H1 (cell line): ENCODE data around the gene GNGT2. TPM values are rescaled to one million over a fixed set of nuclear protein-coding genes. Genes with fewer than 3 reads are reported as not detected.

Source experiments
- CTCF ChIA-PET: fragments of 300-600 bp; sonication (Branson Sonifier 250); formaldehyde crosslinking; loops from one replicate; lab custom pipeline; 2021; ENCODE audit not compliant: partially characterized antibody; lab: Charles Lee
- POLR2A ChIA-PET: fragments of 300-600 bp; sonication (Branson Sonifier 250); formaldehyde crosslinking; loops from one replicate; lab custom pipeline; 2021; ENCODE audit warnings: inconsistent platforms; ENCODE audit not compliant: partially characterized antibody; lab: Charles Lee
- DNase-seq, 2 experiments: peaks; one replicate each; pipeline versions ENCODE4 v3.0.0 to v3.0.0-alpha.2; 2010 to 2022; ENCODE audit warnings: low spot score in 2 of 2, low read depth in 1 of 2, mixed read lengths in 1 of 2
- FAIRE-seq: peaks from 2 replicates; lab custom pipeline; 2011; peaks lifted over from hg19 to GRCh38; lab: Jason Lieb, UNC
- H2AFZ ChIP-seq: 2 replicates; pipeline ENCODE4 v1.8.1; 2012; ENCODE audit warnings: low read length, inconsistent platforms
- H2AK5ac ChIP-seq: 2 replicates; pipeline ENCODE4 v1.6.1; 2013; ENCODE audit warnings: low read depth, low read length
- H2BK120ac ChIP-seq: replicated peaks from 2 replicates; pipeline ENCODE3; 2013; ENCODE audit warnings: low read depth, low read length, inconsistent platforms
- H2BK12ac ChIP-seq: 2 replicates; pipeline ENCODE4 v1.6.1; 2013; ENCODE audit warnings: low read depth, low read length
- H2BK15ac ChIP-seq: 2 replicates; pipeline ENCODE4 v1.6.1; 2013; ENCODE audit warnings: low read length
- H2BK20ac ChIP-seq: 2 replicates; pipeline ENCODE4 v1.6.1; 2013; ENCODE audit warnings: low read length
- H2BK5ac ChIP-seq: 2 replicates; pipeline ENCODE4 v1.6.1; 2013; ENCODE audit warnings: low read depth, low read length
- H3K14ac ChIP-seq: 2 replicates; pipeline ENCODE4 v1.6.1; 2013; ENCODE audit warnings: inconsistent platforms; ENCODE audit not compliant: insufficient read length
- H3K18ac ChIP-seq: 2 replicates; pipeline ENCODE4 v1.6.1; 2013; ENCODE audit warnings: low read length; ENCODE audit errors: extremely low read depth
- H3K23ac ChIP-seq: 2 replicates; pipeline ENCODE4 v1.6.1; 2013; ENCODE audit warnings: inconsistent platforms; ENCODE audit not compliant: insufficient read length
- H3K23me2 ChIP-seq: 2 replicates; pipeline ENCODE4 v1.6.1; 2013; ENCODE audit warnings: low read depth, low read length
- H3K27ac ChIP-seq: 2 replicates; pipeline ENCODE4 v1.6.1; 2011; ENCODE audit warnings: low read depth, low read length, inconsistent platforms
- H3K27me3 ChIP-seq, 4 experiments: replicated peaks in 1 of 4; 1 replicate in 1 of 4; 2 replicates in 3 of 4; pipeline versions ENCODE4 v1.6.1 to v1.8.1; 2011 to 2013; ENCODE audit warnings: low read length in 3 of 4, mild to moderate bottlenecking in 3 of 4, inconsistent platforms in 2 of 4, mixed read lengths in 2 of 4, moderate library complexity in 1 of 4; ENCODE audit not compliant: control insufficient read depth in 3 of 4, insufficient read depth in 3 of 4; ENCODE audit errors: extremely low read depth in 1 of 4
- H3K36me3 ChIP-seq, 4 experiments: 2 replicates each; pipeline versions ENCODE4 v1.6.1 to v1.8.1; 2011 to 2013; ENCODE audit warnings: mild to moderate bottlenecking in 4 of 4, low read length in 3 of 4, moderate library complexity in 2 of 4, control low read depth in 1 of 4, inconsistent platforms in 1 of 4; ENCODE audit not compliant: insufficient read depth in 4 of 4, control insufficient read depth in 2 of 4
- H3K4ac ChIP-seq: replicated peaks from 2 replicates; pipeline ENCODE3; 2013; ENCODE audit warnings: low read length, low read depth, mixed read lengths, inconsistent platforms; ENCODE audit not compliant: insufficient read length
- H3K4me1 ChIP-seq, 4 experiments: replicated peaks in 1 of 4; 1 replicate in 1 of 4; 2 replicates in 3 of 4; pipeline versions ENCODE4 v1.6.1 to v1.8.1; 2011 to 2013; ENCODE audit warnings: low read length in 3 of 4, inconsistent platforms in 2 of 4, mixed read lengths in 1 of 4; ENCODE audit not compliant: insufficient read depth in 4 of 4, control insufficient read depth in 3 of 4
- H3K4me2 ChIP-seq, 2 experiments: 2 replicates each; pipeline versions ENCODE4 v1.6.1 to v1.8.1; 2011 to 2013; ENCODE audit warnings: low read depth in 2 of 2, low read length in 2 of 2, control low read depth in 1 of 2, inconsistent platforms in 1 of 2, mild to moderate bottlenecking in 1 of 2; ENCODE audit not compliant: insufficient read depth in 1 of 2
- H3K4me3 ChIP-seq, 4 experiments: fragments of 200-600, 300-600 bp in 1 of 4; sonication (generic), shearing (Covaris generic), sonication (Bioruptor Twin) in 1 of 4; 2 replicates each; pipeline versions ENCODE4 v1.5.1 to v1.8.1; 2011 to 2016; ENCODE audit warnings: low read length in 4 of 4, low read depth in 3 of 4, control low read depth in 2 of 4, inconsistent platforms in 2 of 4, mild to moderate bottlenecking in 2 of 4, mixed read lengths in 1 of 4, moderate library complexity in 1 of 4; ENCODE audit not compliant: insufficient read depth in 2 of 4; ENCODE audit errors: extremely low read depth in 1 of 4
- H3K56ac ChIP-seq: replicated peaks from 2 replicates; pipeline ENCODE3; 2013; ENCODE audit warnings: low read depth, mild to moderate bottlenecking, mixed read lengths, low read length, inconsistent platforms; ENCODE audit not compliant: insufficient read length
- H3K79me1 ChIP-seq: 2 replicates; pipeline ENCODE4 v1.6.1; 2013; ENCODE audit warnings: low read depth, low read length, control low read depth
- H3K79me2 ChIP-seq, 2 experiments: 2 replicates each; pipeline versions ENCODE4 v1.6.1 to v1.8.1; 2012 to 2013; ENCODE audit warnings: low read length in 2 of 2, mild to moderate bottlenecking in 2 of 2, inconsistent platforms in 1 of 2; ENCODE audit not compliant: insufficient read depth in 2 of 2, control insufficient read depth in 1 of 2
- H3K9ac ChIP-seq, 4 experiments: replicated peaks in 1 of 4; 1 replicate in 1 of 4; 2 replicates in 3 of 4; pipeline versions ENCODE4 v1.6.1 to v1.8.1; 2011 to 2013; ENCODE audit warnings: low read depth in 3 of 4, low read length in 3 of 4, control low read depth in 2 of 4, mild to moderate bottlenecking in 2 of 4, moderate library complexity in 2 of 4, inconsistent platforms in 1 of 4; ENCODE audit errors: extremely low read depth in 1 of 4
- H3K9me3 ChIP-seq, 2 experiments: 2 replicates each; pipeline versions ENCODE4 v1.6.1 to v1.8.1; 2012 to 2013; ENCODE audit warnings: mild to moderate bottlenecking in 2 of 2, moderate library complexity in 2 of 2, control low read depth in 1 of 2, inconsistent platforms in 1 of 2, low read depth in 1 of 2, low read length in 1 of 2, mixed read lengths in 1 of 2; ENCODE audit not compliant: insufficient read depth in 2 of 2
- H4K20me1 ChIP-seq, 2 experiments: replicated peaks in 1 of 2; 2 replicates each; pipeline versions ENCODE3 to v1.8.1; 2011 to 2013; ENCODE audit warnings: inconsistent platforms in 2 of 2, low read length in 2 of 2, mild to moderate bottlenecking in 1 of 2; ENCODE audit not compliant: insufficient read depth in 2 of 2, control insufficient read depth in 1 of 2
- H4K5ac ChIP-seq: 2 replicates; pipeline ENCODE4 v1.6.1; 2013; ENCODE audit warnings: low read length, low read depth, mixed read lengths, inconsistent platforms; ENCODE audit not compliant: insufficient read length
- H4K8ac ChIP-seq: 2 replicates; pipeline ENCODE4 v1.8.0; 2013; ENCODE audit warnings: mild to moderate bottlenecking, moderate library complexity, low read length, inconsistent platforms; ENCODE audit not compliant: insufficient read depth; ENCODE audit errors: extremely low read depth
- H4K91ac ChIP-seq: replicated peaks from 2 replicates; pipeline ENCODE3; 2013; ENCODE audit warnings: low read length, mixed read lengths, inconsistent platforms; ENCODE audit not compliant: insufficient read length
- BCL11A ChIP-seq, 2 experiments: IDR thresholded peaks; one replicate each; pipeline ENCODE4 v1.6.1; 2011; ENCODE audit warnings: low read depth in 2 of 2, low read length in 2 of 2, mild to moderate bottlenecking in 2 of 2
- CTBP2 ChIP-seq: IDR thresholded peaks from 2 replicates; pipeline ENCODE4 v1.7.0; 2011; ENCODE audit warnings: borderline replicate concordance, mild to moderate bottlenecking, moderate library complexity, mixed read lengths, low read length; ENCODE audit not compliant: insufficient read depth, insufficient read length
- RAD21 ChIP-seq, 2 experiments: IDR thresholded peaks in 1 of 2; conservative IDR thresholded peaks in 1 of 2; 2 replicates each; pipeline ENCODE4 v1.6.1; 2011; ENCODE audit warnings: low read depth in 2 of 2, low read length in 2 of 2, improper control_type of control experiment in 1 of 2, inconsistent platforms in 1 of 2, mild to moderate bottlenecking in 1 of 2, moderate library complexity in 1 of 2
- RXRA ChIP-seq: IDR thresholded peaks from 2 replicates; pipeline ENCODE4 v1.6.1; 2011; ENCODE audit warnings: low read depth, mild to moderate bottlenecking, low read length, moderate library complexity; ENCODE audit not compliant: insufficient read depth
- SIN3A ChIP-seq, 2 experiments: IDR thresholded peaks in 1 of 2; conservative IDR thresholded peaks in 1 of 2; 2 replicates each; pipeline ENCODE4 v1.6.1; 2011 to 2012; ENCODE audit warnings: low read length in 2 of 2, improper control_type of control experiment in 1 of 2, low read depth in 1 of 2, mild to moderate bottlenecking in 1 of 2
- SP1 ChIP-seq: IDR thresholded peaks from 2 replicates; pipeline ENCODE4 v1.6.1; 2011; ENCODE audit warnings: low read depth, low read length
- SP2 ChIP-seq: IDR thresholded peaks from 2 replicates; pipeline ENCODE4 v1.6.1; 2012; ENCODE audit warnings: mild to moderate bottlenecking, low read length, inconsistent platforms
- WGBS, 2 experiments: shearing (Covaris generic) in 1 of 2; methylation state at CpG; one replicate each; pipeline versions ENCODE4 v1.1.6 to v1.1.7; 2013 to 2015; ENCODE audit warnings: low lambda C conversion rate in 2 of 2, mixed read lengths in 2 of 2, inconsistent platforms in 1 of 2, low coverage in 1 of 2, missing lambda C conversion rate in 1 of 2; ENCODE audit not compliant: insufficient replicate concordance in 2 of 2, insufficient coverage in 1 of 2, insufficient read length in 1 of 2; ENCODE audit errors: extremely low coverage in 1 of 2, missing lambda C conversion rate in 1 of 2; 5-methylcytosine and 5-hydroxymethylcytosine counted together
- polyA plus RNA-seq, 7 experiments: library from polyadenylated mRNA; depleted of rRNA in 3 of 7; stranded (reverse) in 5 of 7; unstranded in 2 of 7; fragments of >200 nt in 5 of 7; fragments of 200-250 nt in 2 of 7; gene quantifications; 1 replicate in 5 of 7; 2 replicates in 1 of 7; 4 replicates in 1 of 7; pipeline versions ENCODE4 v1.2.1 to v1.2.3, GENCODE V29; 2011 to 2013; ENCODE audit warnings: missing spikeins in 2 of 7, mixed read lengths in 2 of 7
- total RNA-seq: library from RNA; stranded (reverse); fragmentation: NEBNext Ultra II Directional; extraction: Animal tissue kit (Norgen Biotek cat#: 25700); gene quantifications from 2 replicates; pipeline ENCODE4 v1.2.1, GENCODE V29; 2021

Gene GNGT2
- total and polyA plus RNA-seq, 2 of the 8 experiments (the other 6 are each of a cell fraction or from before 2014, with no cell fraction given): 1.3 to 1.4 TPM

GRCh38 chr17:49214676-49215360, 4.4 kb upstream of the GNGT2 start:
- ChIA-PET POLR2A (interaction anchor here (0.6 to 1.3 kb wide), 3 partner anchors 23 to 162 kb away, joined by 3 to 4 read pairs (median 3); no protein-coding TSS in a partner anchor), CTCF (interaction anchor here (0.7 to 6.0 kb wide), 5 partner anchors 11 to 79 kb away, joined by 3 to 42 read pairs (median 4); no protein-coding TSS in a partner anchor)
- no peak for DNase-seq
- no peak overlapping the region for H3K9ac ChIP-seq
- no peak overlapping the region for H3K4ac ChIP-seq
- H3K79me2 ChIP-seq: no peaks in the 10 kb centered on the region
- no peak overlapping the region for H4K8ac ChIP-seq
- H2BK12ac ChIP-seq: no peak overlapping the region
- no peak overlapping the region for H2AK5ac ChIP-seq
- H3K23me2 ChIP-seq: no peaks in the 10 kb centered on the region
- H3K4me2 ChIP-seq: no peak overlapping the region
- no peaks in the 10 kb centered on the region for H3K9me3 ChIP-seq
- no peak for FAIRE-seq
- no peak overlapping the region for H4K5ac ChIP-seq
- no peak overlapping the region for H2BK5ac ChIP-seq
- H2BK120ac ChIP-seq: no peak overlapping the region
- no peak overlapping the region for H3K18ac ChIP-seq
- H4K20me1 ChIP-seq: no peaks in the 10 kb centered on the region
- H2AFZ ChIP-seq: no peak overlapping the region
- 82% methylated on average over 12 of the region's 12 CpGs; no CpG with 5 or more reads in 1 of the 2 experiments for WGBS, 2 experiments
- no peak overlapping the region for H3K23ac ChIP-seq
- H2BK15ac ChIP-seq: no peak overlapping the region
- no peak overlapping the region for H3K4me3 ChIP-seq
- no peak overlapping the region for H4K91ac ChIP-seq
- H3K4me1 ChIP-seq: peaks cover 2 to 19% (median 16%) of the 10 kb centered on the region in 4 experiments
- no peaks in the 10 kb centered on the region for H3K79me1 ChIP-seq
- no peak overlapping the region for H3K27ac ChIP-seq
- no peaks in the 10 kb centered on the region for H3K36me3 ChIP-seq
- H2BK20ac ChIP-seq: no peak overlapping the region
- no peaks in the 10 kb centered on the region for H3K27me3 ChIP-seq
- no peak overlapping the region for H3K56ac ChIP-seq
- no peak overlapping the region for H3K14ac ChIP-seq
- TF ChIP-seq CTBP2 (no peak), SP2 (no peak), SP1 (no peak), RAD21 (IDR thresholded peaks at IDR 0.05 in 1 of 2, conservative IDR thresholded peaks at IDR 0.05 in 1 of 2; ENCODE audit: low read depth in 2 of 2, low read length in 2 of 2) (no peak), SIN3A (conservative IDR thresholded peaks at IDR 0.05 in 1 of 2, IDR thresholded peaks at IDR 0.05 in 1 of 2; ENCODE audit: low read depth in 1 of 2, low read length in 2 of 2) (no peak), RXRA (no peak), BCL11A (IDR thresholded peaks at IDR 0.05; ENCODE audit: low read depth in 2 of 2, low read length in 2 of 2) (no peak)
